Stimulated activated CD8-positive, alpha-beta memory T cell treated with anti-CD3 and anti-CD28 coated beads, Interleukin-7, amount 100 ng/mL, for 4 hours (primary cell): ENCODE measurements around the gene CDK11A.
"Not testable (repeated sequence)": the region's sequence is repeated elsewhere in the genome, so short reads cannot be mapped to it uniquely, and the experiment has no call there.

ENCODE experiments used
- DNase-seq, 2 donors: peaks; one replicate each; pipeline ENCODE4 v3.0.0-alpha.2; 2020; ENCODE audit warnings: low read depth in 2 of 2

CDK11A gene

DNA sequence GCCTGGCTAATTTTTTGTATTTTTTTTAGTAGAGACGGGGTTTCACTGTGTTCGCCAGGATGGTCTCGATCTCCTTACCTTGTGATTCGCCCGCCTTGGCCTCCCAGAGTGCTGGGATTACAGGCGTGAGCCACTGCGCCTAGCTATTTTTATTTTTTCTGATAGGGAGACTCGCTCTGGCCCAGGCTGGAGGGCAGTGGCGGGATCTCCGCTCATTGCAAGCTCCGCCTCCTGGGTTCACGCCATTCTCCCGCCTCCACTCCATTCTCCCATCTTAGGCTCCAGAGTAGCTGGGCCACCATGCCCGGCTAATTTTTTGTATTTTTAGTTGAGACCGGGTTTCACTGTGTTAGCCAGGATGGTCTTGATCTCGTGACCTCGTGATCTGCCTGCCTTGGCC is 1.9 kb upstream of the CDK11A start:
- not testable (repeated sequence) for DNase-seq

DNA sequence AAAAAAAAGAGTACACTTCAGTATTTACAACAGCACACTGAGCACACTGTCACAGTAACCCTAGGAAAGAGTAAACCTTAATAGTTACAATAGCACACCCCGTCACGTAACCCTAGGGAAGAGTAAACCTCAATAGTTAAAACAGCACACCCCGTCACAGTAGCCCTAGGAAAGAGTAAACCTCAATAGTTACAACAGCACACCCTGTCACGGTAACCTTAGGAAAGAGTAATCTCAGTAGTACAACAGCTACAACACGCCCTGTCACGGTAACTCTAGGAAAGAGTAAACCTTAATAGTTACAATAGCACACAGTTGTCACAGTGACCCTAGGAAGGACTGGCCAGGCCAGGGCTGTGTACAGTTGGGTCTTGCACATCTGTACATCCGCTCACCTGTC is 3.0 kb downstream of the CDK11A start:
- no peak for DNase-seq

DNA sequence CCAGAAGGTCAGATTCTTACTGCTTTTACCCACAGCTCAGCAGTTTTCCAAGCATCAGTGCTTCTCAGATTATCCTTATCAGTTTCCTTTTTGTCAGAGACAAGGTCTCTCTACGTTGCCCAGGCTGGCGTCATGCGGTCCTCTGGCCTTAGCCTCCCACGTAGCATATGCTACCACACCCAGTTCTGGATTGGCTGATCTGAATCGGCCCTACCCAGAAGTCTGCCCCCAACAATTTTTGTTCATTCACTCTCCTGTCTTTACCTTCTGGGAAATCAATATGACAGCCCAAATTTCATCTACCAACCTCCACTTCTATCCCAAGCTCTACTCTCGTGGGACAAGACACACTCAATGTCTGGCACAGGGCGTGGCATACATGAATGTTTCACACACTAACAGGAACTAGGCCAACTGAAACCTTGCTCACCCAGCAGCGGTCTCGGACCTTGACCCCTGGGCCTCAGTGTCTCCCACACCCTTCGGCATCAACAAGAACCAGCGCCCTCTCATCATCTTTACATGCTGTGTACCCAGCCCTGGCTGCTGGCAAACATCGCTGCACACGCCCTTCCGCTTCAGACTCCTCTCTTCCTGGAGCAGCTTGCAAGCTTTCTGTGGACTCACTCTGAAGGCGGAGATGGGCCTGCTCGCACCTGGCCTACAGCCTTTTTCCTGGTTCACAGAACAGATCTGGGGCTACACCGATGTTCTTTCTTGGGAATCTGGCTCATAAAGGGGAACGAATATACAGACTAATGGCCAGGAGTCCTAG is 8.9 kb downstream of the CDK11A start:
- not testable (repeated sequence) for DNase-seq

DNA sequence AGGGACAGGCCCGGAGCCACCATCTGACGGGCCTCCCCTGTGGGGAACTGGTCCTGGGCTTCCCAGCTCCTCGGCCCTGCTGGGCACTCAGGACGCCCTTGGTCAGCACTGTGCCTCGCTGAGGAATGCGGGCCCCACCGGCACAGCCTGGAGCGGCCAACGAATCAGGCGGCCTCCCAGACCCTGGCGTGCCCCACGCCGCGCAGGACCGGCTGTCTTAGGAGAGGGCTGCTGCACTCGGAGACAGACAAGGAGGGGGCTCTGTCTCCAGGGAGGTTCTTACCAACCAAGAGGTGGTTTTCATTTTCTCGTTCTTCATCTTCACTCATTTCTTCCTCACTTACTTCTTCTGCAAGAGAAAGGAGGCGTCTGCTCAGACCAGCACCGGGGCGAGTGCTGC is 16.3 kb downstream of the CDK11A start:
- DNase-seq: not testable (repeated sequence)

DNA sequence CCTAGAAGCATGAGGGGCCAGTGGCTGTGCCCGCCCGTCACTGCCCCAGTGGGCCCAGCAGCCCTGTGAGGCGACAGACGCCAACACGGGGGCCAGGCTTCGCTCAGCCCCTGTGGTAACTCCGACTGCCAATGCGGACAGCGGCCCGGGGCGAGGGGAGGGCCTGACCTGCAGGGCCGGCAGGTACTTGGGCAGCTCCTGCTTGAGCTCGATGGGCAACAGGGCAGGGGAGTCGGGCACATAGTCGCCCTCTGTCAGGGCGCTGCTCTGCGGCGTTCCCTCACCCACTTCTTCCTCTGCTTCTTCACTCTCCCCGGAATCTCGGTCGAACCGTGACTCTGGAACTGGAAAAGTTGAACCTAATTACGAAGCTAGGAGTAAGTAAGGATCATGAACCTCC is 16.9 kb downstream of the CDK11A start:
- DNase-seq: not testable (repeated sequence)

DNA sequence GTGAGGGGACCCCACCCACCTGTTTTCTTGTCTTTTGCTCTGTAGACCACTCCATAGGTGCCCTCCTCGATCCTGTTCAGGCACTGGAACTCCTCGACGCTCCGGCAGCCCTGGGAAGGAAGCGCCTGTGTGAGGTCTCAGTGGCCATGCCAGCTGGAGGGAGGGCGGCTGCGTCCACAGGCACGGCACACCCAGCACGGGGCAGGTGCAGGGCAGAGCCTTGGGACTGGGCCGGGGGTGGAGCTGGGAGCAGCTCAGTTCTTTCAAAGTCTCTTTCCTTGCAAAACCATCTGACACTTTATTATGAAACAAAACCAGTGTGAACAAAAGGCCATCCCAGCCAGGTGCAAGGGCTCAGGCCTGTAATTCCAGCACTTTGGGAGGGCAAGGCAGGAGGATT is 18.5 kb downstream of the CDK11A start:
- DNase-seq: not testable (repeated sequence)

DNA sequence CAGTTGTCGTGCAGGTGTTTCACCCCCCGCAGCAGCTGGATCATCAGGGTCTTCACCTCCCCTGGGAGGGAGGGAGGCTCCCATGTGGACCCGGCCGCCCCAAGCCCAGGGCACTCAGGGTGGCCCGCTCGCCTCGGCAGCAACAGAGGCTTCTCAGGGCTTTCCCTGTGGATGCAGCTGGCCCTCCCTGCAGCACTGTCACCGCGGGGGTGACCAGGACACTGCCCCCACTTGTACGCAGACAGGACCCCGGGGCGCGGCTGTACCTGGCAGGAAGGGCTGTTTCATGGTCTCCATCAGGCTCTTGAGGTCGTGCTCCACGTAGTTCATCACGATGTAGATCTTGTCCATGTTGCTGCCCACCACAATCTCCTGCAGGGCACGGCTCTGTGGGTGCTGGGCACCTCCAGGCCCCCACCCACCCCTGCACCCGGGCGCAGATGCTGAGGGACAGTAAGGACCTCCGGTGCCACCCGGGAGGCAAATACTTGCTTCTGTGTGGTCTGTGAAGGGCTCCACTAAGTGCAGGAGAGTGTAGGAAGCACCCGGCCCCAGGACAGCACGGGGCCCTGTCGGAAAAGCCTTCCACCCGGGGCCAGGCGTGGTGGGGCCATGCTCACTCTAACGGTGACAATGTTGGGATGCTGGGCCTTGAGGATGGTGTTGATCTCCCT is 19.7 kb downstream of the CDK11A start:
- not testable (repeated sequence) for DNase-seq

DNA sequence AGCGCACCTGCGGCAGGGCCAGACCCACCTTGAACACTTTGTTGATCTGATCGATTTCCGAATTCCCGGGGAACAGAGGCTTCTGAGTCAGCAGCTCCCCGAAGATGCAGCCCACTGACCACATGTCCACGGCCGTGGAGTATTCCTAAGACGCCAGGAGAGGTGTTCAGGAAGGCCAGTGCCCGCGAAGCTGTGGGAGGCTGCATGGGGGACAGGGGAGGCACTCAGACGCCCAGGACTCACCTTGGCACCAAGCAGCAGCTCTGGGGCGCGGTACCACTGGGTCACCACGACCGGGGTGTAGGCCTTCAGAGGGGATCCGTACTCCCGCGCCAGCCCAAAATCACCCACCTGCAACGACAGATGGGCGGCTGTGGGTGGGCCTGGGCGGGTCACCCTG is 20.4 kb downstream of the CDK11A start:
- no peak for DNase-seq

DNA sequence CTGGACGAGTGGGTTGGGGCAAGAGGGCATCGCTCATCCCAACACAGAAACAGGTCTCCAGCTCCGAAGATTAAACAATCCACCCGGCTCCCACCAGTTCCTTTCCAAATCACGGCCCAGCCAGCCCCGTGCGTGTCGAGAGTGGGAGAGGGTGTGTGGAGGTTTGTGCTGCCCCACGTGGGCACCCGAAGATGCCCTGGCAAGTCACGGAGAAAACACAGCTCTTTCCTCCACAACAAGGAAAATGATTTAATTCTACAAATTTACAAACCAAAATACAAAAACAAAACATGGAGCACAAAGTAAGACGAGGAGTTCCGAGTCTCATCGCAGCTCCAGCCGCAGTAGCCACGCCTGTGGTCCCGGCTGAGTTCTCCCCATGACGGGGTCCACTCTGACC is 21.7 kb downstream of the CDK11A start:
- not testable (repeated sequence) for DNase-seq

DNA sequence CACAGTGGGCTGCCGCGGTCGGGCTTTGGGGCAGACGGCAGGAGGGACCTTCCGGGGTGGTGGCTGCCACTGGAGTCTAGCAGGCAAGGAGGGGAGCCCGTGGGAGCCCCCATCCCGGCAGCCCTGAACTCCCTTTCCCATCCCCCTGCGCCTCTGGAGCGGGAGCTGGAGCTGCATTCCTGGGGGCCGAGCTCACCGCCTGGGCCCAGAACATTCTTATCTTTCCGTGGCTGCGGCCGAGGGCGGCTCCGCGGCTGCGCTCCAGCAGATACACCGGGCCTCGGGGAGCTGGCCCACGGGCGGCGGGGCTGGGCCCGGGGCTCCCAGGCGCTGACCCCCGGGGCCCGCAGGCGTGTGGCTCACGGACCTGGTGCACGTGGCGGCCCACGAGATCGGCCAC is 23.6 kb downstream of the CDK11A start:
- DNase-seq: not testable (repeated sequence)

DNA sequence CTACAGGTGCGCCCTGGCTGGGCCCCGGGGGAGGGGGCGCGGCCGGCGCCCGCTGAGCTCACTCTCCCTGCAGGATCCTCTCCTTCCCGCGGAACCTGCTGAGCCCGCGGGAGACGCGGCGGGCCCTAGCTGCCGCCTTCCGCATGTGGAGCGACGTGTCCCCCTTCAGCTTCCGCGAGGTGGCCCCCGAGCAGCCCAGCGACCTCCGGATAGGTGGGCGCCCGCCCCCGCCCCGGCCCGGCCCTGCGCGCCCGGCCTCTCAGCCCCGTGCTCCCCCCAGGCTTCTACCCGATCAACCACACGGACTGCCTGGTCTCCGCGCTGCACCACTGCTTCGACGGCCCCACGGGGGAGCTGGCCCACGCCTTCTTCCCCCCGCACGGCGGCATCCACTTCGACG is 24.1 kb downstream of the CDK11A start:
- DNase-seq: not testable (repeated sequence)

DNA sequence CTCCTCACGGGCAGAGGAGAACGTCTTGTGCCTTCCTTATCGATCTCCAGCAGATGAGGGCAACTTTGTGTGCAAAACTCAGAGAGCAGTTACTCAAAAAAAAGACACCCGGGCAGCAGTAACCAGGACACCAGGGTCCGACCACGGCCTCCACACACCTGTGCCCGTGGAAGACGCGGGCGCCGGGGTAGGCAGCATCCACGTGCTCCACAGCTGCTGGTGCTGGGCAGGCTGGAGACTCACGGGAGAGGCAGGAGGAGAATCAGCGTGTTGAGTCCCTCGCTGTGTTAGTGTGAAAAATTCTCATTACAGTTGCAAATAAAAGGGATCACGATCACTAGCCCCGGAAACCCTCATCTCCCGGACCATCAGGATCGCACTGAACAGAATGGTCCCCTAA is 25.1 kb downstream of the CDK11A start:
- not testable (repeated sequence) for DNase-seq

DNA sequence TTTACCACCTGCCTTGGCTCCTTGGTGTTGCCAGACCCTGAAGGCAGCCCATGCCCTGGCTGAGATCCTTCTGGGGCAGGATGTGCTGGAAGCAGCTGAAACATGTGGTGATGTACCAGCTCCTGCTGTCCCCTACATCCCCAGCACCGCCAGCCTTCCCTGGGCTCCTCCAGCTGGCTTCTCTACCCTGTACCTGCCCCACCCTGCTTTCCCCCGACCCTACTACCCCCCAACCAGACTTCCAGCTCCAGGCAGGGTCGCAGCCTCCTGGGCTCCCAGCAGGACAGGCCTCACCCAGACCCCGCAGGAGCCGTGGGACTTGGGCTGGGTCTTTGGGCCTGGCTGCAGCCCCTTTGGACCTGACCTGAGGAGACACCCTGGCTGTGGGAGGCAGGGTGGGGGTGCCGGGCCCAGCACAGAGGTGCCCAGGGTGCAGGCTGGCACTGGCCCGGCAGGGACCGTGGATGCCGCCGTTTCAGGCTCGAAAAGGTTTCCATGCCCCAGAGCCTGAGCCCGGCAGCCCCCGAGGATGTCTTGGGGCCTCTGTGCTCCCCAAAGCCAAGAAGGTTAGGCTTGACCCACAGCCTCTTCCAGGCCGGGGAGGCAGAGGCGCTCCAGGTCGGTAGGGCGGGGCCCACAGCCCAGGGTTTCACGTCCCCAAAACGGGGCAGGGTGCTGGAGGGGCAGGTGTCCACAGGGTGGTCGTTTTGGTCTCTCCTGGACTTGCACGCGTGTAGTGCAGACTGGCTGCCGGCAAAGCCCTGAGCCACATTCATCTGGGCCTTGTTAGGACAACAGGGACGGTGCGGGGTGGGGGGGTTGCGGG is 26.6 kb downstream of the CDK11A start:
- not testable (repeated sequence) for DNase-seq

DNA sequence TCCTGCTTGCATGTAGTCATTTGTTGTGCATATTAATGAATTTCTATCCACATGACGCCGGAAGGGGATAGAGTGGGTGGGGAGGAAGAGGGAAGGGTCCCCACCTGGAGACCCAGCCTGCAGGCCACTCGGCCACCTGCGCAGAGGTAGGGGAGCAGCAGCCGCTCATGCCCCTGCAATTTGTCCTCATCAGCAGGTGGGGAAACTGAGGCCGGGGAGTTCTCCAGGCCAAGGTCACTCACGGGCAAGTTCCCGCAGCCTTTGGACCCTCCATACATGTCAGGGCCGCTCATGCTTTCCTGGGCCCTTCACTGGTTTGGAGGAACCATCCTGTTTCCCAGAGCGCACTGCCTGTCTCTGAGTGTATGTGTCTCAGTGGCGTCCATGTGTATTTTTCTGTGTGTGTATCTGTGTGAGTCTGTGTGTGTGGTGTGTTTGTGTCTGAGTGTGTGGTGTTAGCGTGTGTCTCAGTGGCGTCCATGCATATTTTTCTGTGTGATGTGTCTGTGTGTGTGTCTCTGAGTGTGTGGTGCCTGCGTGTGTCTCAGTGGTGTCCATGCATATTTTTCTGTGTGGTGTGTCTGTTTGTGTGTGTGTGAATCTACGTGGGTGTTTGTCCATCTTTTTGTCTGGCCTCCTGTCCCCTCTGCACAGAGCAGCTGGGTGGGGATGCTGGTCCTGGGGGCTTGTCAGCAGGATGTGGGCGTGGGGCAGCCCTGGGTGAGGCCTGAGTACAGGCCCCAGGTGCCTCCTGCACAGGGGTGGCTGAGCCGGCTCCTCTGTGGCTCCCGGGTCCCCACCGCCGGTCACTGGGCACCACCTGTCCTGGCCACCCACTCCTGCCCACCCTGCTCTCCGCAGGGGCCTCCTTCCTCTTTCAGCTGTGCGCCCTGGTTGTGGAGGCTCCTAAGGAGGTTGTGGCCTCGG is 27.5 kb downstream of the CDK11A start:
- not testable (repeated sequence) for DNase-seq

DNA sequence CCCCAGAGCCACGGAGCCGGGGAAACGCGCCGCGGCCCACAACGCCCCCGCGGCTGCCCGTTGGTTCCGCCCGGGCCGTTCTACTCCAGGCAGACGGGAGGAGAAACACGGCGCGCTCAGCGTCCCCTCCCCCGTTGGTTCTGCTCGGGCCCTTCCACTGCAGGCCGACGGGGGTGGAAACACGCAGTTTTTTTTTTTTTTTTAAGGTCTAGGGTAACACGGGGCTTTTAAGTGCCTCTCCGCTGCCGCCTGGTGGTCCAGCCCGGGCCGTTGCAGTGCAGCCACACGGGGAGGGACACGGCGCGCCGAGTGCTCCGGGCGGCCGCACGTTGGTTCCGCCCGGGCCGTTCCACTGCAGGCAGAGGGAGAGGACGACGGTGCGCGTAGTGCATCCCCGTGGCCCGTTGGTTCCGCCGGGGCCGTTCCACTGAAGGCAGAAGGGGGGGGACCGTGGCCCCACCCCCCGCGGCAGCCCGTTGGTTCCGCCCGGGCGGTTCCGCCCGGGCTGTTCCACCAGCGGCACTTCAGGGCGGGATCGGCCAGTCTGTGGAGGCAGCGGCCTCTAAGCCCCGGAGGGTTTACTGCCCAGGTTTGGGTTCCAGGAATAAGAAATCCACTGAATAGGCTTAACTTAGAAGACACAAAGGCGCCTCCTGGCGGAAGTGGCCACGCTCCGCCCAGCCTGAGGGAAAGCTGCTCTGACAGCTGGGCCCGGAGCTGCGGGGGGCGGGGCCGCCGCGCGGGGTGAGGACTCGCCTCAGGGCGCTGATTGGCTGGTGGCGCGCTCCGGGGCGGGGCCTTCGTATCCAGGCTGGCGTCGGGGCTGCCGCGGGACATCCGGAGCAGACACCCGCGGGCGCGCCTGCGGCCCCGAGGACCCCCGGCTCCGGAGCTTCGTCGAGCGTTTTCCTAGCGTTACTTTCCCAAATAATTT is 31.2 kb downstream of the CDK11A start, which contains the start of gene SLC35E2B:
Gene SLC35E2B (minus strand): TSS at position 82 of the 934 bp plus-strand sequence. CDS start 16,096 bp downstream, outside the sequence.
- DNase-seq: peak; percentile 88 to 95

DNA sequence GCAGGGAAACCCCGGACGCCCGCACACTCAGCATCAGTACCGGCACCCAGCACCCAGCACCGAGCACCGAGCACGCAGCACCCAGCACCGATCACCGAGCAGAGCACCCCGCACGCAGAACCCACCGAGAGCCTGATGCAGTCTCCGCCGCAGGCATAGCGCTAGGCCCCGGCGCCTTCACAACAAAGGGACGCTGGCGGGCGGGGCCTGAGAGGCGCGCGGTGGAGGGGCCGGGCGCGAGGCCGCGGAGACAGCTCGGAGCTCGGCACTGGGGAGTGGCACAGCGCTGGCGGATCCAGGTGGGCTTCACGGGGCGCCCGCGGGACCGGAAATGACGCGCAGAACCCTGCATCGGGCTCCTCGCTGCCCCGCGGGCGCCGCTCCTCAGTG is 31.8 kb downstream of the CDK11A start:
- peak; percentile 42 to 82 for DNase-seq

DNA sequence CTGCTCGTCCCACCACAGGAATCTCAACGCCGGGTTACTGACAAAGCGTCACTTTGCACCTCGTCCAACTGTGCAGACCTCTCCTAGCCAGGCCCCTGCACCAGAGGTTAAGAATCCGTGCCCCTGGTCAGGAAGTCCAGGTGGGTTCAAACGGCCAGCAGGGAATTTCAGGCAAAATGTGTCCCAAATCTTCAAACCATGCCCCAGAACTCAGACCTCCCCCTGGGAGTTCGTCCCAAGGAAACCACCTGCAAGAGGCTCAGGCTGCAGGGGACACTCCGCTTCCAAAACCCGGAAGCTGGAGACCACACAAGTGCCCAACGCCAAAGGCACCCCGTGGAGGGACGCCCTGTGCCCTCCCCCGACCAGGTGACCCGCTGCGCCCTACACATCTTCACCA is 32.7 kb downstream of the CDK11A start:
- DNase-seq: not testable (repeated sequence)

DNA sequence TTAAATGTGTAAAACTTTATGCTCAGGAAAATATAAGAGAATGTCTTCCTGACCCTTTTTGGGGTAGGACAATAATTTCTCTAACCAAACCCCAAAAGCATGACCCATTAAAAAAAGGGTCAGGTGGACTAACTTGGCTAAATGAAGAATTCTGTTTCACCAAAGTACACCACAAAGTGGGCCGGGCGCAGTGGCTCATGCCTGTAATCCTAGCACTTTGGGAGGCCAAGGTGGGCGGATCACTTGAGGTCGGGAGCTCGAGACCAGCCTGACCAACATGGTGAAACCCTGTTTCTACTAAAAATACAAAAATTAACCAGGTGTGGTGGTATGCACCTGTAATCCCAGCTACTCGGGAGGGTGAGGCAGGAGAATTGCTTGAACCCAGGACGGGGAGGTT is 34.6 kb downstream of the CDK11A start:
- DNase-seq: not testable (repeated sequence)

DNA sequence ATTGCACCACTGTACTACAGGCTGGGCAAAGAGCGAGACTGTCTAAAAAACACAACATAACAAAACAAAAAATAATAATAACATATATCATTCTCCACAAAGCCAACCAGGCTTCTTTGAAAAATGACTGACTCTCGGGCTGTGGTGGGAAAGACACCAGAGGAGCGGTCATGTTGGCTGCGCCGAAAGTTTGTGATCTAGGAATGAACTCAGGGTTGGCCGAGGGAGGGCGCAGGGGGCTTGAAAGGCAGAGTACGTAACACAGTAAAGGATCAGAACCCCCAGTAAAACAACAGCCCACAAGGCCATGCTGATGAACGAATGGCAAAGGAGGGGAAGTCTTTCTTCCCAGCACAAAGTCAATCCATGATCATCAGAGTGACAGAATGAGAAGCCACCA is 36.3 kb downstream of the CDK11A start:
- no peak for DNase-seq
